H1 (cell line): ENCODE data around the gene TSC2. TPM values are rescaled to one million over a fixed set of nuclear protein-coding genes. Genes with fewer than 3 reads are reported as not detected.

Source experiments
- CTCF ChIA-PET: fragments of 300-600 bp; sonication (Branson Sonifier 250); formaldehyde crosslinking; loops from one replicate; lab custom pipeline; 2021; ENCODE audit not compliant: partially characterized antibody; lab: Charles Lee
- POLR2A ChIA-PET: fragments of 300-600 bp; sonication (Branson Sonifier 250); formaldehyde crosslinking; loops from one replicate; lab custom pipeline; 2021; ENCODE audit warnings: inconsistent platforms; ENCODE audit not compliant: partially characterized antibody; lab: Charles Lee
- DNase-seq, 2 experiments: peaks; one replicate each; pipeline versions ENCODE4 v3.0.0 to v3.0.0-alpha.2; 2010 to 2022; ENCODE audit warnings: low spot score in 2 of 2, low read depth in 1 of 2, mixed read lengths in 1 of 2
- FAIRE-seq: peaks from 2 replicates; lab custom pipeline; 2011; peaks lifted over from hg19 to GRCh38; lab: Jason Lieb, UNC
- H2AFZ ChIP-seq: 2 replicates; pipeline ENCODE4 v1.8.1; 2012; ENCODE audit warnings: low read length, inconsistent platforms
- H2AK5ac ChIP-seq: 2 replicates; pipeline ENCODE4 v1.6.1; 2013; ENCODE audit warnings: low read depth, low read length
- H2BK120ac ChIP-seq: replicated peaks from 2 replicates; pipeline ENCODE3; 2013; ENCODE audit warnings: low read depth, low read length, inconsistent platforms
- H2BK12ac ChIP-seq: 2 replicates; pipeline ENCODE4 v1.6.1; 2013; ENCODE audit warnings: low read depth, low read length
- H2BK15ac ChIP-seq: 2 replicates; pipeline ENCODE4 v1.6.1; 2013; ENCODE audit warnings: low read length
- H2BK20ac ChIP-seq: 2 replicates; pipeline ENCODE4 v1.6.1; 2013; ENCODE audit warnings: low read length
- H2BK5ac ChIP-seq: 2 replicates; pipeline ENCODE4 v1.6.1; 2013; ENCODE audit warnings: low read depth, low read length
- H3K14ac ChIP-seq: 2 replicates; pipeline ENCODE4 v1.6.1; 2013; ENCODE audit warnings: inconsistent platforms; ENCODE audit not compliant: insufficient read length
- H3K18ac ChIP-seq: 2 replicates; pipeline ENCODE4 v1.6.1; 2013; ENCODE audit warnings: low read length; ENCODE audit errors: extremely low read depth
- H3K23ac ChIP-seq: 2 replicates; pipeline ENCODE4 v1.6.1; 2013; ENCODE audit warnings: inconsistent platforms; ENCODE audit not compliant: insufficient read length
- H3K23me2 ChIP-seq: 2 replicates; pipeline ENCODE4 v1.6.1; 2013; ENCODE audit warnings: low read depth, low read length
- H3K27ac ChIP-seq: 2 replicates; pipeline ENCODE4 v1.6.1; 2011; ENCODE audit warnings: low read depth, low read length, inconsistent platforms
- H3K27me3 ChIP-seq, 4 experiments: replicated peaks in 1 of 4; 1 replicate in 1 of 4; 2 replicates in 3 of 4; pipeline versions ENCODE4 v1.6.1 to v1.8.1; 2011 to 2013; ENCODE audit warnings: low read length in 3 of 4, mild to moderate bottlenecking in 3 of 4, inconsistent platforms in 2 of 4, mixed read lengths in 2 of 4, moderate library complexity in 1 of 4; ENCODE audit not compliant: control insufficient read depth in 3 of 4, insufficient read depth in 3 of 4; ENCODE audit errors: extremely low read depth in 1 of 4
- H3K36me3 ChIP-seq, 4 experiments: 2 replicates each; pipeline versions ENCODE4 v1.6.1 to v1.8.1; 2011 to 2013; ENCODE audit warnings: mild to moderate bottlenecking in 4 of 4, low read length in 3 of 4, moderate library complexity in 2 of 4, control low read depth in 1 of 4, inconsistent platforms in 1 of 4; ENCODE audit not compliant: insufficient read depth in 4 of 4, control insufficient read depth in 2 of 4
- H3K4ac ChIP-seq: replicated peaks from 2 replicates; pipeline ENCODE3; 2013; ENCODE audit warnings: low read length, low read depth, mixed read lengths, inconsistent platforms; ENCODE audit not compliant: insufficient read length
- H3K4me1 ChIP-seq, 4 experiments: replicated peaks in 1 of 4; 1 replicate in 1 of 4; 2 replicates in 3 of 4; pipeline versions ENCODE4 v1.6.1 to v1.8.1; 2011 to 2013; ENCODE audit warnings: low read length in 3 of 4, inconsistent platforms in 2 of 4, mixed read lengths in 1 of 4; ENCODE audit not compliant: insufficient read depth in 4 of 4, control insufficient read depth in 3 of 4
- H3K4me2 ChIP-seq, 2 experiments: 2 replicates each; pipeline versions ENCODE4 v1.6.1 to v1.8.1; 2011 to 2013; ENCODE audit warnings: low read depth in 2 of 2, low read length in 2 of 2, control low read depth in 1 of 2, inconsistent platforms in 1 of 2, mild to moderate bottlenecking in 1 of 2; ENCODE audit not compliant: insufficient read depth in 1 of 2
- H3K4me3 ChIP-seq, 4 experiments: fragments of 200-600, 300-600 bp in 1 of 4; sonication (generic), shearing (Covaris generic), sonication (Bioruptor Twin) in 1 of 4; 2 replicates each; pipeline versions ENCODE4 v1.5.1 to v1.8.1; 2011 to 2016; ENCODE audit warnings: low read length in 4 of 4, low read depth in 3 of 4, control low read depth in 2 of 4, inconsistent platforms in 2 of 4, mild to moderate bottlenecking in 2 of 4, mixed read lengths in 1 of 4, moderate library complexity in 1 of 4; ENCODE audit not compliant: insufficient read depth in 2 of 4; ENCODE audit errors: extremely low read depth in 1 of 4
- H3K56ac ChIP-seq: replicated peaks from 2 replicates; pipeline ENCODE3; 2013; ENCODE audit warnings: low read depth, mild to moderate bottlenecking, mixed read lengths, low read length, inconsistent platforms; ENCODE audit not compliant: insufficient read length
- H3K79me1 ChIP-seq: 2 replicates; pipeline ENCODE4 v1.6.1; 2013; ENCODE audit warnings: low read depth, low read length, control low read depth
- H3K79me2 ChIP-seq, 2 experiments: 2 replicates each; pipeline versions ENCODE4 v1.6.1 to v1.8.1; 2012 to 2013; ENCODE audit warnings: low read length in 2 of 2, mild to moderate bottlenecking in 2 of 2, inconsistent platforms in 1 of 2; ENCODE audit not compliant: insufficient read depth in 2 of 2, control insufficient read depth in 1 of 2
- H3K9ac ChIP-seq, 4 experiments: replicated peaks in 1 of 4; 1 replicate in 1 of 4; 2 replicates in 3 of 4; pipeline versions ENCODE4 v1.6.1 to v1.8.1; 2011 to 2013; ENCODE audit warnings: low read depth in 3 of 4, low read length in 3 of 4, control low read depth in 2 of 4, mild to moderate bottlenecking in 2 of 4, moderate library complexity in 2 of 4, inconsistent platforms in 1 of 4; ENCODE audit errors: extremely low read depth in 1 of 4
- H3K9me3 ChIP-seq, 2 experiments: 2 replicates each; pipeline versions ENCODE4 v1.6.1 to v1.8.1; 2012 to 2013; ENCODE audit warnings: mild to moderate bottlenecking in 2 of 2, moderate library complexity in 2 of 2, control low read depth in 1 of 2, inconsistent platforms in 1 of 2, low read depth in 1 of 2, low read length in 1 of 2, mixed read lengths in 1 of 2; ENCODE audit not compliant: insufficient read depth in 2 of 2
- H4K20me1 ChIP-seq, 2 experiments: replicated peaks in 1 of 2; 2 replicates each; pipeline versions ENCODE3 to v1.8.1; 2011 to 2013; ENCODE audit warnings: inconsistent platforms in 2 of 2, low read length in 2 of 2, mild to moderate bottlenecking in 1 of 2; ENCODE audit not compliant: insufficient read depth in 2 of 2, control insufficient read depth in 1 of 2
- H4K5ac ChIP-seq: 2 replicates; pipeline ENCODE4 v1.6.1; 2013; ENCODE audit warnings: low read length, low read depth, mixed read lengths, inconsistent platforms; ENCODE audit not compliant: insufficient read length
- H4K8ac ChIP-seq: 2 replicates; pipeline ENCODE4 v1.8.0; 2013; ENCODE audit warnings: mild to moderate bottlenecking, moderate library complexity, low read length, inconsistent platforms; ENCODE audit not compliant: insufficient read depth; ENCODE audit errors: extremely low read depth
- H4K91ac ChIP-seq: replicated peaks from 2 replicates; pipeline ENCODE3; 2013; ENCODE audit warnings: low read length, mixed read lengths, inconsistent platforms; ENCODE audit not compliant: insufficient read length
- BRCA1 ChIP-seq: IDR thresholded peaks from 2 replicates; pipeline ENCODE4 v1.6.1; 2012; ENCODE audit warnings: low read depth, low read length, improper control_type of control experiment
- WGBS, 2 experiments: shearing (Covaris generic) in 1 of 2; methylation state at CpG; one replicate each; pipeline versions ENCODE4 v1.1.6 to v1.1.7; 2013 to 2015; ENCODE audit warnings: low lambda C conversion rate in 2 of 2, mixed read lengths in 2 of 2, inconsistent platforms in 1 of 2, low coverage in 1 of 2, missing lambda C conversion rate in 1 of 2; ENCODE audit not compliant: insufficient replicate concordance in 2 of 2, insufficient coverage in 1 of 2, insufficient read length in 1 of 2; ENCODE audit errors: extremely low coverage in 1 of 2, missing lambda C conversion rate in 1 of 2; 5-methylcytosine and 5-hydroxymethylcytosine counted together
- polyA plus RNA-seq, 7 experiments: library from polyadenylated mRNA; depleted of rRNA in 3 of 7; stranded (reverse) in 5 of 7; unstranded in 2 of 7; fragments of >200 nt in 5 of 7; fragments of 200-250 nt in 2 of 7; gene quantifications; 1 replicate in 5 of 7; 2 replicates in 1 of 7; 4 replicates in 1 of 7; pipeline versions ENCODE4 v1.2.1 to v1.2.3, GENCODE V29; 2011 to 2013; ENCODE audit warnings: missing spikeins in 2 of 7, mixed read lengths in 2 of 7
- total RNA-seq: library from RNA; stranded (reverse); fragmentation: NEBNext Ultra II Directional; extraction: Animal tissue kit (Norgen Biotek cat#: 25700); gene quantifications from 2 replicates; pipeline ENCODE4 v1.2.1, GENCODE V29; 2021

TSC2 gene
- total and polyA plus RNA-seq, 2 of the 8 experiments (the other 6 are each of a cell fraction or from before 2014, with no cell fraction given) = 65.9 to 96.6 TPM

DNA sequence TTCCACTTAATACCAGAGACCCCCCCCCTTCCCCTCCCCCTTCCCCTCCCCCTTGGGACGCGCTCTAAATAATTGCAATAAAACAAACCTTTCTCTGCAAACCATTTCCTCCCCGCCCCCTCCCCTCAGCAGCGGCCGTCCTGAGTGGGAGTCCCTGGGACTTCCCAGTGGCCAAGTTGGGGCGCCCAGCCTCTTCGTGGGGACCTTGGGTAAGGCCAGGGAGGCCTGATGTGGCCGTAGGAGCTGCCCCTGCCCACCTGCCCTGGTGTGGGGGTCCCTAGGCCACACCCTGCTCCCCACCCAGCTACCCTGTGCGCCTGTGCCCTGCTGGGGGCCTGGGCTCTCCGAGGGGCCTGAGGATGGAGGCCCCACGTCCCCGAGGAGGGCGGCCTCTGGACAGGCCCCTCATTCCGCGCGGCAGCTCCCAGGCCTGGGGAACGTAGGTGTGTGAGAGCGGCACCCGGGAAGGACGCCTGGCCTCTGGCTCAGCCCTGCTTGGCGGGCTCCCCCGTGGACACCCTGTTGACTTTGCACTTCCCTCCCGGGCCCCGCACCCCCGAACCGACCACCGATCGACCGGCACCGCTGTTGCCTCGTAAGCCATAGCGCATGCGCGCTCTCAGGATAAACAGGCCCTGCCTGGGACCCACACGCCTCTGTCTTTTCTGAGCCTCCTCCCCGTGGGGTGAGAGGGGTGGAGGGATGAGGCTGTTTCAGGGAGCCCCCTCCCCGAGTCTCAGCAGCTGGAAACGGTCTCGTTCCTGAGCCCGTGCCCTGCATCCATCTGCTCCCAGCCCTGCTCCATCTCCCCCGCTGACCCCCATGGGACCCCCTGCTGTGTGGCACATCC is 9.2 kb upstream of the TSC2 start:
- H3K14ac ChIP-seq = no peak overlapping the region
- no peak overlapping the region for H2BK20ac ChIP-seq
- H4K91ac ChIP-seq = no peak overlapping the region
- H3K4ac ChIP-seq = no peak overlapping the region
- no peak overlapping the region for H3K18ac ChIP-seq
- no peaks in the 10 kb centered on the region for H3K79me2 ChIP-seq
- peak overlapping the region; percentile 79 for H4K8ac ChIP-seq
- H3K4me3 ChIP-seq = no peak overlapping the region
- no peaks in the 10 kb centered on the region for H3K79me1 ChIP-seq
- H4K5ac ChIP-seq = no peak overlapping the region
- H3K23me2 ChIP-seq = no peaks in the 10 kb centered on the region
- H2BK120ac ChIP-seq = no peak overlapping the region
- no peaks in the 10 kb centered on the region for H3K9me3 ChIP-seq
- no peak overlapping the region for H3K4me2 ChIP-seq
- no peak overlapping the region for H2AFZ ChIP-seq
- H3K27me3 ChIP-seq = no peaks in the 10 kb centered on the region
- H2BK5ac ChIP-seq = no peak overlapping the region
- peaks cover 0 to 5% of the 10 kb centered on the region in 2 experiments for H4K20me1 ChIP-seq
- no peak overlapping the region for H2BK15ac ChIP-seq
- H2AK5ac ChIP-seq = no peak overlapping the region
- CTCF ChIA-PET = interaction anchor here (0.6 to 3.0 kb wide), 6 partner anchors 9 to 107 kb away, joined by 3 to 14 read pairs (median 3); partner anchors contain the start of genes NTHL1 and TSC2
- H3K23ac ChIP-seq = no peak overlapping the region
- no peak overlapping the region for H2BK12ac ChIP-seq
- WGBS, 2 experiments = 86% methylated on average over 23 of the region's 41 CpGs; no CpG with 5 or more reads in 1 of the 2 experiments
- FAIRE-seq (no peak), DNase-seq (no peak)
- peaks cover 0 to 4% (median 0%) of the 10 kb centered on the region in 4 experiments; a peak in 3 of 7 replicates for H3K4me1 ChIP-seq
- H3K56ac ChIP-seq = no peak overlapping the region
- no peak overlapping the region for H3K27ac ChIP-seq
- 0 out of 7 replicates have a peak overlapping the region, but pooled peaks of 1 of the 4 experiments have one; percentile 30 for H3K9ac ChIP-seq
- POLR2A ChIA-PET = interaction anchor here (1.2 to 3.1 kb wide), 5 partner anchors 9 to 116 kb away, joined by 3 to 14 read pairs (median 5); partner anchors contain the start of genes NTHL1, TRAF7 and TSC2
- no peaks in the 10 kb centered on the region for H3K36me3 ChIP-seq
- TF ChIP-seq BRCA1 = no peak
